ENCODE measurements around the gene CLDN5. TPM values are rescaled to one million over a fixed set of nuclear protein-coding genes. Genes with fewer than 3 reads are reported as not detected.

CLDN5 gene
- total RNA-seq, 1 donor from 2014 or later, result 38.9 TPM

- no peak for DNase-seq (ENCODE audit: low spot score)
Measured at GRCh38 chr22:19522190-19522880, 1.9 kb downstream of the CLDN5 start.

DNA sequence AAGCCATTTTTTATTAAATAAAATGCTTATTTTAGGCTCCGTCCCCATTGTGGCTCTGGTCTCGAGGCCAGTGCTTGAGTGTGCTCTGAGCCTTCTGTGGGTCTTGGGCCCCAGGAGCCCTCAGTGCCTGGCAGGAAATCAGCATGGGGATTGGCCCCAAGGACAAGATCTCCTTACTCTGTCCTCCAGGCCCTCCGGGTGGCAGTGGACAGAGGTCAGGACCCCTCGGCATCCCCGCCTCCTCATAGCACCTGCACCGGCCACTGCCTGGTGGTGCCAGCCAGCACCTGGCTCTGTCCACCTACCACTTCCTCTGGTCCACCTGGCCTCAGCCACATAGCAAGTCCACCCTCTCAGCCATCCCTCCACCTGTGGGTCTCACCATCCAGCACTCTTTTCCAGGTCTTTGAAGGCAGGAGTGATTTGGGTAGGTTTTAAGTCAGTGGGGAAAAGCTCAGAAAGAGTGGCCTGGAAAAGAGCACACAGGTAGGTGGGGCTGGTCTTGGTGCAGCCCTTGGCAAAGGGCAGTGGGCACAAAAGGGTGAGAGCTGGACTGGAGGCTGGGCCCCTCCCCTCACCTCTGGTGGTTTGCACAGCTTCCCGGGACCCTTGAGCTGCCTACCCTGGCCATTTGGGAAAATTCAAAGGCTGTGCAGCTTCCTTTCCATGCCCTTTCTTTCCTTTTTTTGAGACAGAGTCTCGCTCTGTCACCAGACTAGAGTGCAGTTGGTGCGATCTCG, 3.5 kb downstream of the CLDN5 start:
- DNase-seq (ENCODE audit: low spot score), result no peak

DNA sequence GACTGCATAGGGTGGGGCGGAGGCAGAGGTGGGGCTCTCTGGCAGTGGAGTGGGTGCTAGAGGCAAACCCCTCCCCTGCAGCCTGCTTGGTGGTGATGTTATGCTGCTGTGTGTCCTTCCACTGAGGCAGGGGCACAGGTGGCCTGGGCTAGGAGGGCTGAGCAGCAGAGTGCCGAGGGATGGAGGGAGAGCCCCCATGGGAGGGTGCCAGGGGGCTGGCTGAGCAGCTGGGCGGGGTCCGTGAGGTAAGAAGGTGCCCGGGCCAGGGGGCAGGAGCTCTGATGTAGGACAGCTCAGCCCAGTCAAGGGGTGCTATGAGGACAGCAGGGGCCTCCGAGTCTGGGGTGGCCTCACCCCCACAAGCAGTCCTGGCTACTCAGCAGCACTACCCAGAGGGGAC, 4.2 kb downstream of the CLDN5 start:
- peak; percentile 23 for DNase-seq (ENCODE audit: low spot score)

GRCh38 chr22:19519041-19519926, 4.9 kb downstream of the CLDN5 start:
- DNase-seq (ENCODE audit: low spot score), result no peak

DNA sequence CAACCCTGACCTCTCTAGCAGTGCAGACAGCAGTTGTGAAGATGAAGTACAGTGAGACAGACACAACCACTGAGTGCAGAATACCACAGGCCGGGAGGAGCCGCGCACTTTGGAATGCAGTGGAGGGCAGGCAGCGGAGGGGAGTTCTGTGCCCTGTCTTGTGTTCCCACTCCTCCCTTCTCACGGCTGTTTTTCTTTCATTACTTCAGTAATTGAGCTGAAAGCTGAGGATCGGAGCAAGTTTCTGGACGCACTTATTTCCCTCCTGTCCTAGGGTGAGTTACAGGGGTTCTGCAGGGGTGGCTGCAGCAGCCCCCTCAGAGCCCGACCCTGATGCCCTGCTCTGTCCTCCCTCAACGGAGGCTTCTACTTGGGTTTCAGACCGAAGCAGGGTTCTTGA, 5.6 kb downstream of the CLDN5 start:
- no peak for DNase-seq (ENCODE audit: low spot score)

GRCh38 chr22:19517919-19518611, 6.1 kb downstream of the CLDN5 start:
- peak; percentile 6 for DNase-seq (ENCODE audit: low spot score)

DNA sequence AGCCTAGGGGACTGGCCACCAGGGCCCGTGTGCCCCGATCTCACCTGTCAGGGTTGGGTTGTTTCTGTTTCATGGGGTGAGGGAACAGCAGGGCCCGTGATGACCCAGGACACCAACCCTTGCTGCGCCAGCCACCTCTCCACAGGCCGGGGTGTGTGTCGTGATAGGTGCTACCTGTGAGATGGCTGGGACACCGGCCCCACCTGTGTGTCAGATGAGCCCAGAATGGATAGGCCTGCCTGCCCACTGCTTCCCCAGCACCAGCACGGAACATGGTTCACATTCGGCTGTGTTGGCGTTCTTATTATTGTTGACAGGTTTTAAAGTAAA, 7.1 kb downstream of the CLDN5 start:
- no peak for DNase-seq (ENCODE audit: low spot score)

- DNase-seq (ENCODE audit: low spot score), result no peak
Measured at GRCh38 chr22:19516378-19517170, 7.6 kb downstream of the CLDN5 start.

DNA sequence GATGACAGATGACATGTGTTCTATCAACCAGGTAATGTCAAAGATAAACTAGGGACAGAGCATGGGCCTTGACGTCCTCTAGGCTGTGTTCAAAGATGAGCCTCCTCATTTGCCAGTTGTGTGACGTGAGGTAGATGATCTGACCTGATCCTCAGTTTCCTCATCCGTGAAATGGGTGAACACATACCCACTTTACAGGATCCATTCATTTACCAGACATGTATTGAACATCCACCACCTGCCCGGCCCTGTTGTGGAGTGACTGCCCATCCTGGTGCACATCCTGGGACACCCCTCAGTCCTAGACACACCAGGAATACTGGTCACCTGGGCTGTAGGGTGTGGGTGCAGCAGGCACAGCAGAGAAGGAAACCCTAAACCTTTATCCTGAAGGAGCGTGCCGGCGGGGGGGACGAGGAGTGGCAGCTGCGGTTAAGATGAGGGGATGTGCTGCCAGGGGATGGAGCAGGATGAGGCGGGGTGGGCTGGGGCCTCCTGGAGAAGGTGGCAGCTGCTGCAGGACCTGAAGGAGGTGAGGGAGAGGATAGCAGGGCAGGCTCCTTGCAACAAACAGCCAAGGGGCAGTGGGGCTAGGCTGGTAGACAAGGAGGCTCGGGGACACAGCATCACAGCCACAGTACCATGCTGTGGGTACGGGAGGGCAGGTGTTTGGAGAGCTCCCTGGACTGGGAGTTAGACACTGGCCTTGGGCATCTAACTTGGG, 8.4 kb downstream of the CLDN5 start:
- DNase-seq (ENCODE audit: low spot score), result no peak

DNA sequence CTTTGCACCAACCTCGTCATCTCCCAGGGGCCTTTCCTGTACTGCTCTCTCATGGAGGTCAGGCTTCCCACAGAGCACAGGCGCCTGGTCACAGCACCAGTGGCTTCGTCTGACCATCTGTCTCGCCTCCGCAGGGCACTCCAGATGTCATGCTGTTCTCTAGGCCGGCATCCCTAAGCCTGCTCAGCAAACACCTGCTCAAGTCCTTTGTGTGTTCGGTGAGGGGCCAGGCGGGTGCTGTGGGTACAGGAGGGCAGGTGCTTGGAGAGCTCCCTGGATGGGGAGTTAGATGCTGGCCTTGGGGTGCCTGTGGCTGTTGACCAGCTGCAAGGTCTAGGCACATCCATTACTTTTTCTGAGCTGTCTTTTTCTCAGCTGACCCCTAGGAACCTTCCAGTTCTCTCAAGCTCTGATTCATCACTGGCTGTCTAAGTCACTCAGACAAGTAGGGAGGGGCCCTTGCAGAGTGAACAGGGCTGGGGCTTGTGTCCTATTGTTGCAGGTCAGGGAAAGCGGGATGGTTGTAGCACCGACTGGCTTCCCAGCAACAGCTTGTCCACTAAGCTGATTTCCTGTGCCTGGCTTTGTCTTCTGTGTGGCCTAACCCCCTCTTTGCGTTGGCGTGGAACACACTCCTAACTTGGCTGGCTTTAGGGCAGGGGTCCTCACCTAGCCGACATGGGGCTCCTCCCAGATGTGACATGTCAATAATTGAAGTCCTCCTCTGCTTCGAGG, 9.2 kb downstream of the CLDN5 start:
- DNase-seq (ENCODE audit: low spot score), result no peak

- DNase-seq (ENCODE audit: low spot score), result no peak
Measured at GRCh38 chr22:19513823-19514222, 10.4 kb downstream of the CLDN5 start.

GRCh38 chr22:19510919-19511341, 13.3 kb downstream of the CLDN5 start:
- no peak for DNase-seq (ENCODE audit: low spot score)

- DNase-seq (ENCODE audit: low spot score), result no peak
Measured at GRCh38 chr22:19509923-19510322, 14.3 kb downstream of the CLDN5 start.

DNA sequence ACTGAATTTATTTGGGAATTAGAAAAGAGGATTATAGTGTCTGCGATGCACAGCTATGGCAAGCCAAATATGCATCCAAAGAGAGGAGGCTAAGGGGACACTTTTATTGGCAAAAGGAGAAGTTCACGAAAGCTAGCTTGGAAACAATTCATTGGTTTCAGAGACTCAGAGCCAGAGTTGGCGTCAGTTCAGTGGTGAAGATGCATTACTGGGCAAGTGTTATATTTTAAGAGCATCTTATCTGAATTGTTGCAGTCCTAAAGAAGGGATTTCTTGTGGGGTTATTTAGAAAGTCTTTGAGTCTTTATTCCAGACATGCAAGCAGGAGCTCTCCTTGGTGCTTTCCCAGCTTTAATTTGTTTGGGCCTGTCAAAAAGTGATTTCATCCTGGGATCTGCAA, 15.0 kb downstream of the CLDN5 start:
- DNase-seq (ENCODE audit: low spot score), result no peak

DNA sequence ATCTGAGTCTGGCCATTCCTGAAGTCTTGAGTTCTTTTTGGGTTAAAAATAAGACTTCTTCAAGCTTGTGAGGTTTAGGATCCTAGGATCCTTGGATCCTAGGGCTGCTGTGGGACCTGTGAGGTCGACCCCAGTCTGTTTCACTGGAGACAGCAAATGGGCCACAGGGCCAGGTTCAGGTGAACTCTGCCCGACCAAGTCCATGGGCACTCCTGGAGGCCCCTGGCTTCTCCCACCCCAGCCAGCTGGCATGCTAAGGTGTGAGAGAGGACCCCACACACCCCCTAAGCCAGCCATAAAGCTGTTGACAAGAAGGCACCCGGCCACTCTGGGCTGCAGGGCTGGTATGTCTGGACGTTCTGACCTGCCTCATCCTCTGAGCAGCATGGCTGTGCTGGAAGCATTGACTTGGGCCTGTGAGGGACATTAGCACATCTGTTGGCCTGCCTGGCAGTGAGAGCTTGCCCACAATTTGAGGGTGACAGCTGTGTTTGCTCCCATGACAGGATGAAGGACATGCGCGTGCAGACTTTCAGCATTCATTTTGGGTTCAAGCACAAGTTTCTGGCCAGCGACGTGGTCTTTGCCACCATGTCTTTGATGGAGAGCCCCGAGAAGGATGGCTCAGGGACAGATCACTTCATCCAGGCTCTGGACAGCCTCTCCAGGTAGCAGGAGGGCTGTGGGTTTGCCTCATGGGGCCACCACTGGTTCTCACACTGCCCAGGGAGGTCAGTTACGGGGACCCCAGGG, 16.0 kb downstream of the CLDN5 start:
- DNase-seq (ENCODE audit: low spot score), result no peak

- no peak for DNase-seq (ENCODE audit: low spot score)
Measured at GRCh38 chr22:19507534-19507861, 16.7 kb downstream of the CLDN5 start.

DNA sequence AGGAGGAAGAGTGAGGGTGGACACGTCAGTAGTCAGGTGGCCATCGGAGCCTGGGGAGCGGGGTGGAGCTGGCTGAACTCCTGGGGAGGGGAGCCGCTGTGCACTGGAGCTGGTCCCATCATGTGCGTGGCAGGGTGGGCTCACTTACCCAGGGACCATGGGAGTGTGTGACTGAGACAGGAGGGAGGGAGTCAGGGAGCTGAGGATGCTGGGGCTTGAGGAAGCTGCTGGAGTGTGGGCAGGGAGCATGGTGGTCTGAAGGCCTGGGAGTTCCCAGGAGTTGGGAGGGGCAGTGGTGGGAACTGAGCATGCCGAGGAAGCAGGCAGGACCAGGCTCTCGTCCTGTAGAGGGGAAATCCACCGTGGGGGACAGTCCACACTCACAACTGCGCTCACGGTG, 18.0 kb downstream of the CLDN5 start:
- no peak for DNase-seq (ENCODE audit: low spot score)

DNA sequence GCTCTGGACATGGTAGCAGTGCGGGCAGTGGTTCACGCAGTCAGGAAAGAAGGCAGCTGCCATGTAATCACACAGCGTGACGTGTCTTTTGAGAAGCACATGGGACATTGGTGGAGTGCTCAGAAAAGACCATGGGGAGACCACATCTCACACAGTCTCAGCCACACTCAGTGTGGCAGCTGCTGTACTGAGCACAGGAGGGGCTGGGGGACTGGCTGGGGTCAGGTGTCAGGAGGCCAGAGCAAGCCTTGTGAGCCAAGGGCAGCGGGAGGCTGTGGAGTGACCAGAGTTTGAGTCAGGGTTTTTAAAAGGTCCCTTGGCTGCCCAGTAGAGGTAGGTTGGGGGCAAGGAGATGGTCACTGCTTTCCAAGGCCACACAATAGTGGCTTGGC, 18.5 kb downstream of the CLDN5 start:
- DNase-seq (ENCODE audit: low spot score), result no peak
